Mucosa of gallbladder (tissue), 1 donor: ENCODE data around the gene EYS. TPM values are rescaled to one million over a fixed set of nuclear protein-coding genes. Genes with fewer than 3 reads are reported as not detected.

Experiments
- DNase-seq: peaks from one replicate; pipeline ENCODE4 v3.0.0-alpha.2; 2020; ENCODE audit warnings: low spot score
- total RNA-seq: library from RNA; stranded (reverse); gene quantifications from one replicate; pipeline ENCODE4 v1.2.1, GENCODE V29; 2021
- donor health status: DM: no; HTN: no; CAD: no.

The EYS gene
- total RNA-seq, 1 donor from 2014 or later: not detected

DNA sequence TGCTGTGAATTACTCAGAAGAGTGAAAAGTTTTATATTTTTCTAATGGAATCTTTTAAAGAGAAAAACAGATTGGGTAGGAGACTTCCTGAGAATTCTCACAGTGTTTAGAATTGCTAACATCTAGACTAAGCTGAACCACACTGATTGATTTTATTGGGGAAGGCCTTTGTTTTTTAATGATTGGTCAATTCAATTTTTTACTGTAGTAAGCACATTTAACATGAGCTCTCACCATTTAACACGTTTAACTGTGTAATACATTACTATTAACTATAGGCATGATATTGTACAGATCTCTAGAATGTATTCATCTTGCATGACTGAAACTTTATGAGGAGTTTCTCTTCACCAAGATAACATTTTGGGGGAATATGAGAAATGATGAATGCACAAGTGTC, 1084.1 kb downstream of the EYS start:
- no peak for DNase-seq

GRCh38 chr6:64602993-64603392, 1104.0 kb downstream of the EYS start:
- DNase-seq: no peak

GRCh38 chr6:64591676-64592036, 1115.4 kb downstream of the EYS start:
- DNase-seq: no peak

GRCh38 chr6:64590965-64591675, 1115.9 kb downstream of the EYS start:
- no peak for DNase-seq

DNA sequence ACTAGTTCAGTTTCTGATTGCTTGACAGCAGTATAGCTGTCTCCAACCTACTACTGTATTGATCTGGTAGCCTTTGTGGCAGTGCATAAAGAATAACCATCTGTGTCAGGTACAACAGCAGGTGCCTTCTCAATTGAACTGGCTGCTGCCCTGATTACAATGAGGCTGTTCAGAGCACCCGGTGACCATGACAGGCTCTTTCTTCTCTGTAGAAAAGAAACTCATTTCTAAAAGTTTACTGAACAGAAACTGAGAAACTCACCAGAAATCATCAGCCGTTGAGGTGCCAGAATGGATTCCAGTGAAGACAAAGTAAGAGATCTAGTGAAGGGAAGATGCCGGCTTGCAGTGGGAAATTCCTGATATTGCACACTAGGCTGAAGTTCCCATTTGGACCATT, 1117.1 kb downstream of the EYS start:
- DNase-seq: no peak

DNA sequence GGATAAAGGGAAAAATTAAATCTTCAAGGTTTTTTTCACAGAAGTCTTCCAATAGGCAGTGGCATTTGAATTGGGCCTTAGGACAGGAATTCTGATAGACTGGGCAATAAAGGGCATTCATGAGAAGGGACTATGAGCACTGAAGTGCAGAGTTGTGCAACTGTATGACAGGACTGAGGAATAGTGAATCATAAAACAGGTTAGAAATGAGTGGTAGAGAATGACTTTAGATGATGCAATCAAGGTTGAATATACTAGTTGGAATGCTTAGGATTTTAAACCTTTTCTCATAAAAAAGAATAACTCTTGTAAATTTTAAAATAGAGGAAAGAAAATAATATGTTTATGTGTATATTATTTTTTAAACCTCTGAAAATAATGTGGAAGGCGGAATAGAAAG, 1126.7 kb downstream of the EYS start:
- DNase-seq: no peak

GRCh38 chr6:64553249-64553786, 1153.7 kb downstream of the EYS start:
- DNase-seq: no peak

DNA sequence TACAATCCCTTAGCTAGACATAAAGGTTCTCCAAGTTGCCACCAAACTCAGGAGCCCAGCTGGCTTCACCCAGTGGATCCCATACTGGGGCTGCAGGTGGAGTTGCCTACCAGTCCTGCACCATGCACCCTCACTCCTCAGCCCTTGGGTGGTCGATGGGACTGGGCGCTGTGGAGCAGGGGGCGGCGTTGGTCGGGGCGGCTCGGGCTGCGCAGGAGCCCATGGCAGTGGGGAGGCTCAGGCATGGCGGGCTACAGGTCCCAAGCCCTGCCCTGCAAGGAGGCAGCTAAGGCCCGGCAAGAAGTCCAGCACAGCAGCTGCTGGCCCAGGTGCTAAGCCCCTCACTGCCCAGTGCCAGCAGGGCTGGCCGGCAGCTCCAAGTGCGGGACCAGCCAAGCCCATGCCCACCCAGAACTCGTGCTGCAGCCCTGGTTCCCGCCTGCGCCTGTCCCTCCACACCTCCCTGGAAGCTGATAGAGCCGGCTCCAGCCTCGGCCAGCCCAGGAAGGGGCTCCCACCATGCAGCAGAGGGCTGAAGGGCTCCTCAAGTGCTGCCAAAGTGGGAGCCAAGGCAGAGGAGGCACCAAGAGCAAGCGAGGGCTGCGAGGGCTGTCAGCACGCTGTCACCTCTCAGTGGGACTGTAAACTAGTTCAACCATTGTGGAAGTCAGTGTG, 1159.3 kb downstream of the EYS start:
- DNase-seq: no peak

DNA sequence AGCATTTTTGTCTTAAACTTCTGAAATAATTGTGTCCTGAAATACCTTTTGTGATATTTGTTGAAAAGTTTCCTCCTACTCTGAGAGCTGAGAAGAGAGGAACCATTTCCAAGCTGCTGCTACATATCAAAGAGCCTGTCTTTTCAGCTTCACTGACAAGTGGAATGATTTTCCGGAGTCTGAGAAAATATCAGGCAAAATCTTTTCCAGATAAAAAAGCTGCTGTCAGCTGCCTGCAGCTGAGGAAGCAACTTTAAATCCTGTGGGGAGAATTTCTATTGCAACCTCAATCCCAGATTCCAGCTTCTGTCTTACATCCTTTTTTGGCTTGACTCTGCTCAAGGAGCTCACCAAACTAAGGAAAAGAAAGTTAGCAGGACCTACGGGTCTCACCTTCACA, 1167.1 kb downstream of the EYS start:
- DNase-seq: no peak

DNA sequence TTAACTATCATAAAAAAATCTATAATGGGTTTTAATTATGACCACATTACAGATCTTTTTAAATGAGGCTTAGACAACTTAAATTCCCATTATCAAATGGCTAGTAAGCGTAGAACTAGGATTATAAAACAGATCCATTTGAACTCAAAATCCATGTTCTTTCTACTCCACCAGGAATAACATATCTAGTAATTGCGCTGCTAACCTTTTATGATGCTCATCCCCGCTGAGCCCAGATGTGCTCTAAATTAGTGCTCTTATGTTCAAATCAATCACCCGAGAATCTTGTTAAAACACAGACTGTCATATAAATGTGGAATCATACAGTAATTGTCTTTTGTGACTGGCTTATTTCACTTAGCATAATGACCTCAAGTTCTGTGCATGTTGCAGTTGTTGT, 1168.3 kb downstream of the EYS start:
- no peak for DNase-seq

DNA sequence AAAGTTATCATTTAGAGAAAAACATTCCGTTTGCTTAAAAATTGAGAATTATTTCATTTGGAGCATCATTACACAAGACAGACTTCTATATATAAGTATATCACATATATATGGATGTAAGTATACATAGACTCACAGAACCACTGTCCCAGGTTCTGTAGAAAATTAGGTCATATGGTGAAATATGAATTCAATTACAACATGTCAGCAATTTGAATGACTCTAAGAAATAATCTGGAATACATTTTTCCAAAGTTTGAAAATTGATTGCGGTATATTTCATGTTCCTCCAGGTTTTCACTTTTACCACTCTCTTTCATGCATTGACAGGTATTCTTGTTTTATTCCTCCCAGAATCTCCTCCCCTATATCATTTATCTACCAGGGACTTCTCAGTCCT, 1179.1 kb downstream of the EYS start:
- no peak for DNase-seq

DNA sequence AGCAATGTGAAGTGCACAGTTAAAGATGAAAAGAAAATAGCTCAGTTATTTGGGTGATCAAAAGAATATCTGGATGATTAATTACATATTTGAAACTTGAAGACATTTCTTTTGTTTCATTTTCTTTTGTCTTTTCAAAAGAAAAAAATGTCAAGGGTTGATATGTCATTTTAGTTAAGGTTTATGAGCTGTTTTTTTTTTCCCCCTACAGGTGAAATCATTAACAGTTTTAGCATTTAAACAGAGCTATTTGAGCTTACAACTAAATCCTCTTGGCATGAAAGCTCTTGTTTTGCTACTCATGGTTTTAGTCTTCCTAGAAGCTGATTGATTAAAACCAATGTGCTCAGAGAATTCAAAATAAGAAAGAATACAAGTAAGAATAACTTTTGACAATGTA, 1184.2 kb downstream of the EYS start:
- DNase-seq: no peak

DNA sequence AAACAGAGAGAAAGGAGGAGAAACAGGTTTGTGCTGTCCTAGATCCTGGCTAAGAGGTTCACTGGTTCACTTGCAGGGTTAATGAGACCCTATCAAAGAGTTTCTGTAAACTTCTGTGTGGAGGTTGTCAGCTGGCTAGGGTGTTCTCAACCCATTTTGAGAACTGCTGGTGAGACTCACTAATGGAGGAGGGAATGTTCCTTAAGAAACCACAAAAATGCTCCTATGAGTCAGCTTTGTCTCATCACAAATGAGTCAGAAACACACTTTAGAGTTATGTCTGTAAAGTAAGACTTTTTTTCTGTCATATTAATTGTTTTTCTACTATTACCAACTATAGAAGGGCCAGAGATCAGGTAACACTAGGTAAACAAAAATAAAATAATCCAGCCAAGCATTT, 1187.0 kb downstream of the EYS start:
- no peak for DNase-seq

GRCh38 chr6:64516393-64516792, 1190.6 kb downstream of the EYS start:
- no peak for DNase-seq

DNA sequence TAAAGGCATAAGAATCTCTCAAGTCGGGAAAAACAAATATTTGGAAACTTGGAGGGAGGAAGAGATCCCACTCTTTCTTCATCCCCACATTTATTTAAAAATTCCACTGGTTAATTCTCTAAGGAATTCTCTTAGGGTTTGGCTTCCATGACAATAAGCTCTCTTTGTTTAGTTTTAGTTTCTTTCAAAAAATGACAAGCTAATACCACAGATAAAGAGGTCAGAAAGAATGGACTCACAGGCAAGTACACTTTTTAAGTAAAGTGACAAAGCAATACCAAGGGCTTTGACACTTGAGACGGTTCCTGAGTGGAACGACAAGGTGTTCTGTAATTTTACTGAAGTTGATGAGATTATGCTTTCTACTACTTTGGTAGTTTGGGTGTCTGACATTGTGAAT, 1199.4 kb downstream of the EYS start:
- DNase-seq: no peak

GRCh38 chr6:64505312-64505711, 1201.7 kb downstream of the EYS start:
- DNase-seq: no peak

DNA sequence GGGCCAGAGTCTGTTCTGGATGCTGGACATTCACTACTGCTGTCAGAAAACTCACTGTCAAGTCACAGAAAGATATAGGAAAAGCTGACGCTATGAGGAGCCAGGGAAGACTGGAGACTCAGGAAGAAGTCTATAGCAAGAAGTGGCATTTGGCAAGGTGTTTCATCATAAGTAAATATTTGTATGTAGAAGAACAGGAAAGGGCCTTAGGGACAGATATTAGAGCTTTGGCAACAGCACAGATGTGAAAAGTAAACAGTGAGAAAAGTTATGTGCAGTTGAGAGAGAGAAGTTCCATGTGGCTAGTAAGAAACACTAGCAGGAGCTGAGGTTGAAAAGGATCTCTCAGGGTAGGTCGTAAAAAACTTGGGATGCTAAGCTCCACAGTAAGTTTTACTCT, 1202.5 kb downstream of the EYS start:
- DNase-seq: no peak

DNA sequence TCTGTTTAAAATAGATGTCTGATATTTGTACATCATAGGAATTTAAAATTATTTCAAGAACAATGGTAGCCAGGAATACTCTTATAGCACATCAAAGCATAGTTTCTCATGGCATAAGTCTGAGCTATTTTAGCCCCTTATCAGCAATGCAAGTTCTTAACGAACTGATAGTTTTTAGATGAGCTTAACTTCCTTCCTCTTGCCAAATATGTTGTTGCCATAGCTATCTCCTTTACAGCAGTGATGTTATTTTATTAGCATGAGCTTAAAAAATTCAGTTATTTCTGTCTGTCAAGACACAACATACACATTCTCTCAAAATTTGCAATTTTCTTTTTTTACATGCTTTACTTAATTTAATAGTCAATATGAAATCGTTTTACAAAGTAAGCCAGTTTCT, 1204.2 kb downstream of the EYS start:
- DNase-seq: no peak

DNA sequence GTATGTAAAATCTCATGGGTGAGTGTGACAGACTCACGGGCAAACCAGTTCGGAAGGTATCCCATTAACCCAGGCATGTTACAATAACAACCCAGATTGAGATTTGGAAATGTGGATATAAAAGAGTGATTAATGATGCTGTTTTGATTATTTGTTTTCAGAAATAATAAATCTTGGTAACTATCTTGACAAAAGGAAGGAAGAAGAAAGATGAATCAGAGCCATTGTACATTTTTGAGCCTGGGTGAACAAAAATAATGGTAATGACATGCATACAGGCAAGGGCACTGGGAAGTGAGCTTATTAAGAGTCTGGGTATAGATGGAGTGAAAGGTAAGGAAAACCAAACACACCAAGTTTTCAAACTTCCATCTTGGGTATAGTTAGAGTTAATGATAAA, 1209.4 kb downstream of the EYS start:
- no peak for DNase-seq

DNA sequence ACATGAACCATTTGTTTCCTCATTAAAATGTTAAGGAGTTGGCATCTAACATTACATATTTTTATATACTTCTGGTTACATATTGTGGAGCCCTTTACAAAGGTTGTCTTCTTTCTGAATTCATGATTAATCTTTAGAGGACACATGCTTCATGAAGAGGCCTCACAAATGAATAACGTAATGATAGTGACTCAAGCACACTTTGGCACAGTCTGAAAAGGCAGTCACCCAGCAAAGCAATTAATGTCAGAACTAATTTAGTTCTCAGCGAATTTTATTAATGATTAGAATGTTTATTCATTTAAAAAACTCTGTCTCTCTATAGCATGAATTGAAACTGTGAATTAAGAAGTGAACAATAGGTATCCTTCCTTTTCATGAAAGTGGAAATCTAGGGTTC, 1217.3 kb downstream of the EYS start:
- no peak for DNase-seq

DNA sequence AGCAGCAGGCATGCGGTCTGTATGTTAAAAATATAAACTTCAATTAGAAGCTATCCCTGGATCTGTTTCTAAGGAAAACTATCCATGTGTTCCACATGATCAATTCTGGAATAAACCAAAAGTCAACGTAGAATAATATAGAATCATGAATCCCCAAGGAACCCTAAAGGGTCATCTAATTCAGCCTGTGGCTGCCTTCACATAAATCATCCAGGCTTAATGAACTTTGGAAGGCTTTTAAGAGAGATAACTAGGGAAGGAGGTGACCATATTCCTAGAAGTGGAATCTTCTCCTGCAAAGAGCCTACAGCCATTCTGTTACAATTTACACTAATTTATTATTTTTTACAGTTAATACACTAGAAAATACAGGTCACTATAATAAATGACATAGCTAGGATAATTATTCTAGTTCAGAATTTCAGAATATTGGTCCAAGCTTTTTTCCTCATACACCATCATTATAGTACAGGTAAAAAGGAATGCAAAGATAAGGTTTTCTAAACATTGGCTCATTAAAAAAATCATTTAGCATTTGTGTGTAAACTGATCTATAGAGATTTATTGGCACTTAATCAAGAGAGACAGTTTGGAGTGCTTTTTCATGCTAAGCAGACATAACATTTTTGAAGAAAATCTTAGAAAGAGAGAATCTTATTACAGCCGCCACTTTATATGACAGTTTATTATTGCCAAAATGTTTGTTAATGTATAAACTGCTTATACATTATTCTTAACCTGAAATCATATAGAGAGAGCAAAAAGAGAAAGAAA, 1220.3 kb downstream of the EYS start:
- no peak for DNase-seq

GRCh38 chr6:64483956-64484499, 1223.0 kb downstream of the EYS start:
- DNase-seq: no peak

- no peak for DNase-seq
Measured at GRCh38 chr6:64482631-64483030, 1224.4 kb downstream of the EYS start.
